Ovary (tissue), 3 donors: ENCODE results near the gene IL1RAPL2.

Experiments
- CTCF ChIP-seq, 3 donors: fragments of 450-650 bp in 2 of 3; fragments of 200-600 bp in 1 of 3; IDR thresholded peaks; one replicate each; pipeline versions ENCODE4 v1.5.1 to v1.8.0; 2016 to 2022; ENCODE audit warnings: antibody characterized with exemption in 3 of 3, mild to moderate bottlenecking in 1 of 3
- POLR2A ChIP-seq: fragments of 450-650 bp; IDR thresholded peaks from one replicate; pipeline ENCODE4 v1.6.1; 2017; ENCODE audit warnings: antibody characterized with exemption, mild to moderate bottlenecking, moderate library complexity
- donor health status: DM: no; HTN: no; CAD: no.

- TF ChIP-seq CTCF (IDR thresholded peaks at IDR 0.05) (peak in 2 of 3 donors; percentile 32 to 50), POLR2A (no peak)
Observed at GRCh38 chrX:104922206-104922621, 356.2 kb downstream of the IL1RAPL2 start.
